Stimulated activated CD8-positive, alpha-beta memory T cell treated with anti-CD3 and anti-CD28 coated beads, Interleukin-4, amount 100 ng/mL, for 24 hours (primary cell): Measurements from ENCODE around the gene TNPO1.

Source experiments
- DNase-seq: peaks from one replicate; pipeline ENCODE4 v3.0.0-alpha.2; 2020; ENCODE audit warnings: low read depth

Gene TNPO1

GRCh38 chr5:72818866-72819534, 2.5 kb downstream of the TNPO1 start:
- peak; percentile 10 for DNase-seq

GRCh38 chr5:72821776-72822175, 5.3 kb downstream of the TNPO1 start:
- DNase-seq = no peak

- DNase-seq = no peak
Measured at GRCh38 chr5:72822944-72823343, 6.5 kb downstream of the TNPO1 start.

- no peak for DNase-seq
Measured at GRCh38 chr5:72829707-72830106, 13.2 kb downstream of the TNPO1 start.

GRCh38 chr5:72830362-72830761, 13.9 kb downstream of the TNPO1 start:
- no peak for DNase-seq

- no peak for DNase-seq
Measured at GRCh38 chr5:72831685-72832084, 15.2 kb downstream of the TNPO1 start.

GRCh38 chr5:72834924-72835323, 18.5 kb downstream of the TNPO1 start:
- DNase-seq = no peak

- DNase-seq = no peak
Measured at GRCh38 chr5:72835633-72836032, 19.2 kb downstream of the TNPO1 start.

- DNase-seq = no peak
Measured at GRCh38 chr5:72836810-72837209, 20.3 kb downstream of the TNPO1 start.

GRCh38 chr5:72837524-72838096, 21.1 kb downstream of the TNPO1 start:
- DNase-seq = no peak

- DNase-seq = no peak
Measured at GRCh38 chr5:72840041-72840440, 23.6 kb downstream of the TNPO1 start.

GRCh38 chr5:72841756-72842535, 25.5 kb downstream of the TNPO1 start:
- DNase-seq = no peak

GRCh38 chr5:72842816-72843215, 26.4 kb downstream of the TNPO1 start:
- no peak for DNase-seq

GRCh38 chr5:72844218-72844603, 27.8 kb downstream of the TNPO1 start:
- no peak for DNase-seq

- DNase-seq = no peak
Measured at GRCh38 chr5:72845889-72846288, 29.4 kb downstream of the TNPO1 start.

GRCh38 chr5:72846483-72846882, 30.0 kb downstream of the TNPO1 start:
- DNase-seq = no peak

GRCh38 chr5:72847439-72847838, 31.0 kb downstream of the TNPO1 start:
- DNase-seq = no peak

GRCh38 chr5:72847989-72848473, 31.6 kb downstream of the TNPO1 start:
- peak; percentile 83 for DNase-seq

GRCh38 chr5:72848474-72849428, 32.3 kb downstream of the TNPO1 start:
- peak; percentile 23 for DNase-seq

- no peak for DNase-seq
Measured at GRCh38 chr5:72849546-72849945, 33.1 kb downstream of the TNPO1 start.

GRCh38 chr5:72850113-72850512, 33.7 kb downstream of the TNPO1 start:
- DNase-seq = no peak

- no peak for DNase-seq
Measured at GRCh38 chr5:72852356-72852755, 35.9 kb downstream of the TNPO1 start.
